ENCODE results near the gene NR2C2AP. TPM values are rescaled to one million over a fixed set of nuclear protein-coding genes. Genes with fewer than 3 reads are reported as not detected.
A peak's percentile ranks its signal among the peaks of the same experiment; 100 is the strongest.

Gene NR2C2AP, protein sequence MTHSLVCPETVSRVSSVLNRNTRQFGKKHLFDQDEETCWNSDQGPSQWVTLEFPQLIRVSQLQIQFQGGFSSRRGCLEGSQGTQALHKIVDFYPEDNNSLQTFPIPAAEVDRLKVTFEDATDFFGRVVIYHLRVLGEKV
- total RNA-seq, result 16.5 TPM

DNA sequence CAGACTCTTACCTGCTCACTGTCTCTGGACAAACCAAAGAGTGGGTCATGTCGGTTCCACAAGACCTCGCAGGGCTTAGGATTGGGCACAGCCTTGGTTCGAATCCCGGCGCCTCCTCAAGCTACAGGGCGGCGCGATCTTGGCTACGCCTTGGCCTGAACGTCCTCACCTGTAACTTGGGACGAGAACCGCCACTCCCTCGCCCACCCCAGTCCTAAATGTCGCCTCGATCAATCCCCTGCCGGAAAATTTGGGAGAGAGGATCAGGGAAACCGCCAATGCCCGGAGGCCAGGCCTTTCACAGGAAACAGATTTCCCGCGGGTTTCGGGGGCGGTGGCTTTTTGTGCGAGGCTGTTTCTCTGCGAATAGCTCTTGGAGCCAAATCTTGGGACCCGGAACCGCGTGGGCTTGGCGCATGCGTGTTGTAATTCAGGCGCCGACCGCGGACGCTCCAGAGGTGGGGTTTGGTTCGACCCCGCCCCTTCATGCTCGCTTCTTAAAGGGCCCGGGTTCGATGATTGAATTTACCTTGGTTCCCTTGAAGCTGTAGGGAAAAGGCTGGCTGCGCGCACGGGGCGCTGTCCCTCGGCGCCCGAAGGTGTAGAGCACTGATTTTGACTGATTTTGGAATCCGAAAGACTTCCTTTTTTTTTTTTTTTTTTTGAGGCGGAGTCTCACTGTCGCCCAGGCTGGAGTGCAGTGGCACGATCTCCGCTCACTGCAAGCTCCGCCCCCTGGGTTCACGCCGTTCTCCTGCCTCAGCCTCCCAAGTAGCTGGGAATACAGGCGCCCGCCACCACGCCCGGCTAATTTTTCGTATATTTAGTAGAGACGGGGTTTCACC, at the start of gene NR2C2AP:
Gene NR2C2AP (minus strand): TSS at position 403 of the 845 bp plus-strand sequence. CDS start 354 bp downstream, at position 49.
- no peaks in the 10 kb centered on the region for H3K27me3 ChIP-seq
- H3K27ac ChIP-seq, result peak within 1 kb of the TSS; percentile 69 to 70
- TF ChIP-seq, protein P1, sequence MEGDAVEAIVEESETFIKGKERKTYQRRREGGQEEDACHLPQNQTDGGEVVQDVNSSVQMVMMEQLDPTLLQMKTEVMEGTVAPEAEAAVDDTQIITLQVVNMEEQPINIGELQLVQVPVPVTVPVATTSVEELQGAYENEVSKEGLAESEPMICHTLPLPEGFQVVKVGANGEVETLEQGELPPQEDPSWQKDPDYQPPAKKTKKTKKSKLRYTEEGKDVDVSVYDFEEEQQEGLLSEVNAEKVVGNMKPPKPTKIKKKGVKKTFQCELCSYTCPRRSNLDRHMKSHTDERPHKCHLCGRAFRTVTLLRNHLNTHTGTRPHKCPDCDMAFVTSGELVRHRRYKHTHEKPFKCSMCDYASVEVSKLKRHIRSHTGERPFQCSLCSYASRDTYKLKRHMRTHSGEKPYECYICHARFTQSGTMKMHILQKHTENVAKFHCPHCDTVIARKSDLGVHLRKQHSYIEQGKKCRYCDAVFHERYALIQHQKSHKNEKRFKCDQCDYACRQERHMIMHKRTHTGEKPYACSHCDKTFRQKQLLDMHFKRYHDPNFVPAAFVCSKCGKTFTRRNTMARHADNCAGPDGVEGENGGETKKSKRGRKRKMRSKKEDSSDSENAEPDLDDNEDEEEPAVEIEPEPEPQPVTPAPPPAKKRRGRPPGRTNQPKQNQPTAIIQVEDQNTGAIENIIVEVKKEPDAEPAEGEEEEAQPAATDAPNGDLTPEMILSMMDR (IDR thresholded peaks at IDR 0.05), result no peak
- peak within 1 kb of the TSS; percentile 65 to 81 for H3K4me3 ChIP-seq
- peak; percentile 46 to 94 for DNase-seq (ENCODE audit: low spot score in 2 of 2)
- H3K4me1 ChIP-seq, result peaks cover 0 to 5% of the 10 kb centered on the region in 2 donors
- H3K9me3 ChIP-seq, result no peaks in the 10 kb centered on the region
- intact Hi-C loops (cut with DNase I), result loop anchor here (1.0 kb wide), 1 partner anchor 11 kb away; the partner anchor contains the start of genes BORCS8 and RFXANK
- H3K36me3 ChIP-seq, result peaks cover 7 to 16% of the 10 kb centered on the region in 2 donors

DNA sequence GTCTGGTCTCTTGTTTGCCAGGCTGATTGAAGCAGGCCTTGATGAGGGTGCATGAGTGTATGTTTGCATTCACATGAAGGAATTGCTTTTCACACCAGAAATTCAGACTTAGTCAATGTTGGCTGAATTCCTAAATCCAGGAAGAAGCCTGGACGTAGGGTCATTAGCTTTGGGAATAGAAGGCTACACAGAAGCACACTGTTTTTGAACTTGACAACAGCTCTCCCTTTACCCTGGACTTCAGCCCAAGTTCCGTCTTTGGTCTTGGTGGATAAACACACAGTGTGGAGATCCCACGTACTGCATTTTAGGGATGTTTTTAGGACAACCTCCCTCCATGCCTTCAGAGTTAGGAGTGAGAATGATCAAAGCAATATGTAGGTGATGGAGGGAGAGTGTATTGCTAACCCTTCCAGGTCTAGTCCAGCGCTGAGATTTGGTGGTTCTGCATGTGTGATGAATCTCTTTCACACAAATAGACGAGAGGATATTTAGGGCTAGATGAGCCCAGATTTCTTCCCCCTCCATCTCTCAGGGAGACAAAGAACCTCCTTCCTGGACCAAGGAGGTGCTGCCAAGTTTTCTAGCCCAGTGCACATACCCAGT, 47.1 kb upstream of the NR2C2AP start:
- H3K27ac ChIP-seq, result no peak overlapping the region
- H3K27me3 ChIP-seq, result no peaks in the 10 kb centered on the region
- TF ChIP-seq, protein P1 (IDR thresholded peaks at IDR 0.05), result no peak
- no peak for DNase-seq (ENCODE audit: low spot score in 2 of 2)
- H3K36me3 ChIP-seq, result no peaks in the 10 kb centered on the region
- H3K9me3 ChIP-seq, result no peaks in the 10 kb centered on the region
- no peaks in the 10 kb centered on the region for H3K4me1 ChIP-seq
- H3K4me3 ChIP-seq, result no peak overlapping the region
- intact Hi-C loops (cut with DNase I), result no loop called here

DNA sequence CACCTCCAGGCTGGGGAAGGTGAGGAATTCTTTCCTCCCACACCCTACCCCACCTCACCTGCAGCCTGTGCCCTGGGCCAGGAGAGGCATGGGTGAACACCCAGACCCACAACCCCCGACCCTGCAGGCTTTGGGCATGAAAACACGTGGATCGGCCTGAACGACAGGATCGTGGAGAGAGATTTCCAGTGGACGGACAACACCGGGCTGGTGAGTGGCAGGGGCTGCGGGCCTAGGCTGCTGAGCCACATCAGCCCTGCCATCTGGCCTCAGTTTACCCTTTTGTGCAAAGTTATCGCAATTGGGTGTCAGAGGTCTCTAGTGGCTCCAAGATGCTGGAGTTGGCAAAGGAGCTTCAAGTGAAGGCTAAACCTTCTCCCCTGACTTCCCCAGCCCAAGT, 37.3 kb upstream of the NR2C2AP start:
- peaks cover 2 to 5% of the 10 kb centered on the region in 2 donors for H3K9me3 ChIP-seq
- intact Hi-C loops (cut with DNase I), result no loop called here
- H3K4me3 ChIP-seq, result no peak overlapping the region
- H3K36me3 ChIP-seq, result no peaks in the 10 kb centered on the region
- peaks cover 4% of the 10 kb centered on the region for H3K27me3 ChIP-seq
- no peak overlapping the region for H3K27ac ChIP-seq
- H3K4me1 ChIP-seq, result no peaks in the 10 kb centered on the region
- no peak for DNase-seq (ENCODE audit: low spot score in 2 of 2)
- TF ChIP-seq, protein P1 (IDR thresholded peaks at IDR 0.05), result no peak

DNA sequence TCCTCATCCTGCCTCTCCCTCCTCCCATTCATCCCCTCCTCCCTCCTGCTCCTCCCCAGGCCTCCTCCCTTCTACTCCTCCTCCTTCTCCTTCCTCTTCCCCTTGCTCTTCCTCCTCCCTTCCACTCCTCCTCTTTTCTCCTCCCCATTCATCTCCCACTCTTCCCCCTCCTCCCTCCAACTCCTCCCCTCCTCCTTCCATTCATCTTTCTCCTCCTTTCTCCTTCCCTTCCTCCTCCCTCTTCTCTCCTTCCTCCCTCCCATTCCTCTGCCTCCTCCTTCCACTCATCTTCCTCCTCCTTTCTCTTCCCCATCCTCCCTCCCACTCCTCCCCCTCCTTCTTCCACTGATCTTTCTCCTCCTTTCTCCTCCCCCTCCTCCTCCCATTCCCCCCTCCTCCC, 36.5 kb upstream of the NR2C2AP start:
- intact Hi-C loops (cut with DNase I), result no loop called here
- peaks cover 4% of the 10 kb centered on the region for H3K27me3 ChIP-seq
- H3K9me3 ChIP-seq, result peaks cover 8 to 10% of the 10 kb centered on the region in 2 donors
- no peak for DNase-seq (ENCODE audit: low spot score in 2 of 2)
- no peak overlapping the region for H3K4me3 ChIP-seq
- H3K4me1 ChIP-seq, result no peaks in the 10 kb centered on the region
- no peaks in the 10 kb centered on the region for H3K36me3 ChIP-seq
- no peak overlapping the region for H3K27ac ChIP-seq
- TF ChIP-seq, protein P1 (IDR thresholded peaks at IDR 0.05), result no peak

DNA sequence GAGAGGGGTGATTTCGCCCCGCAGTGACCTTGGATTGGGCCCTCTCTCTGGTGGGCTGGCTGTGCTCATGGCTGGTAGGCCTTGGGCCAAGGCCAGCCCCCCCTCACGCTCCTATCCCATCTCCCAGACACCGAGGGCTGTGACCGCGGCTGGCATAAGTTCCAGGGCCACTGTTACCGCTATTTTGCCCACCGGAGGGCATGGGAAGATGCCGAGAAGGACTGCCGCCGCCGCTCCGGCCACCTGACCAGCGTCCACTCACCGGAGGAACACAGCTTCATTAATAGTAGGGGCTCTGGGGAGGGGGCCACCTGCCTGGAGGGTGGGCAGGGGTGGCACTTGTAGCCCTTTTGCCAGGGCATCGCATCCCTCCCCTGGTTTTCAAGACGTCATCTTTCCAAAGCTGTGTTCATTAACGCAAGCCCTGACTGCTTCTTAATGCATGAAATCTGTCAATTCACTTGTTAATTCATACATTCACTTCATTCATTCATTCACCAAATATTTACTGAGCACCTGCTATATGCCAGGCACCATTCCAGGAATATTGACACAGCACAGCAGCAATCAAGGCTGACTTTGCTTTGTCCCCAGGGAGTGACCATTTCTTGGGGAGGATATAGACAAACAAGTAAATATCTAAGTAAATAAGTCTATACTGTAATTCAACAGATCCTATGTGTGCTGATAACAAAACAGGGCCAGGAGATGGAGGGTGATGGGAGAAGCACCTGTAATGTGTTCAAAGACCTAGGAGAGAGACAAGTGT, 35.1 kb upstream of the NR2C2AP start:
- intact Hi-C loops (cut with DNase I), result no loop called here
- H3K27me3 ChIP-seq, result peaks cover 4% of the 10 kb centered on the region

More for the DNA sequence above, 35.1 kb upstream of the NR2C2AP start:
- TF ChIP-seq, protein P1 (IDR thresholded peaks at IDR 0.05), result no peak
- Histone ChIP-seq H3K4me3 (no peak overlapping the region), H3K9me3 (peaks cover 13 to 22% of the 10 kb centered on the region in 2 donors), H3K36me3 (no peaks in the 10 kb centered on the region), H3K4me1 (no peaks in the 10 kb centered on the region), H3K27ac (no peak overlapping the region)
- no peak for DNase-seq (ENCODE audit: low spot score in 2 of 2)
